H9 (cell line): Measurements from ENCODE around the gene RAB11FIP5. TPM values are rescaled to one million over a fixed set of nuclear protein-coding genes. Genes with fewer than 3 reads are reported as not detected.

Experiments used
- DNase-seq: peaks from one replicate; pipeline ENCODE4 v3.0.0-alpha.2; 2017
- H2AFZ ChIP-seq: one replicate; pipeline ENCODE4 v1.6.1; 2013; ENCODE audit warnings: mild to moderate bottlenecking, low read length, control low read depth, moderate library complexity
- H2AK5ac ChIP-seq: 2 replicates; pipeline ENCODE4 v1.6.1; 2013; ENCODE audit warnings: low read length, control low read depth, mixed read lengths; ENCODE audit not compliant: insufficient read length
- H2BK120ac ChIP-seq: one replicate; pipeline ENCODE4 v1.6.1; 2013; ENCODE audit warnings: low read depth, mild to moderate bottlenecking, low read length, control low read depth, inconsistent platforms; ENCODE audit not compliant: poor library complexity, severe bottlenecking
- H2BK12ac ChIP-seq: 2 replicates; pipeline ENCODE4 v1.6.1; 2013; ENCODE audit warnings: low read length, control low read depth, mixed read lengths, low read depth; ENCODE audit not compliant: insufficient read length
- H2BK15ac ChIP-seq: 2 replicates; pipeline ENCODE4 v1.6.1; 2013; ENCODE audit warnings: low read depth, low read length, control low read depth
- H2BK20ac ChIP-seq: one replicate; pipeline ENCODE4 v1.6.1; 2013; ENCODE audit warnings: low read depth, mild to moderate bottlenecking, low read length, control low read depth, inconsistent platforms; ENCODE audit not compliant: poor library complexity, severe bottlenecking
- H2BK5ac ChIP-seq: 2 replicates; pipeline ENCODE4 v1.6.1; 2013; ENCODE audit warnings: low read length, control low read depth, mixed read lengths; ENCODE audit not compliant: insufficient read length
- H3K14ac ChIP-seq: 2 replicates; pipeline ENCODE4 v1.6.1; 2013; ENCODE audit warnings: low read length, control low read depth; ENCODE audit not compliant: insufficient read depth
- H3K18ac ChIP-seq: 2 replicates; pipeline ENCODE4 v1.6.1; 2013; ENCODE audit warnings: low read depth, mild to moderate bottlenecking, mixed read lengths, low read length, control low read depth; ENCODE audit not compliant: insufficient read length
- H3K23ac ChIP-seq: 2 replicates; pipeline ENCODE4 v1.6.1; 2013; ENCODE audit warnings: low read length, control low read depth, mixed read lengths, low read depth; ENCODE audit not compliant: insufficient read length
- H3K23me2 ChIP-seq: 2 replicates; pipeline ENCODE4 v1.6.1; 2013; ENCODE audit warnings: low read depth, mild to moderate bottlenecking, mixed read lengths, low read length, control low read depth; ENCODE audit not compliant: insufficient read length, poor library complexity, severe bottlenecking
- H3K27ac ChIP-seq: 2 replicates; pipeline ENCODE4 v1.5.1; 2013; ENCODE audit warnings: low read length, control low read depth, mixed read lengths, low read depth; ENCODE audit not compliant: insufficient read length
- H3K27me3 ChIP-seq: 2 replicates; pipeline ENCODE4 v1.6.1; 2013; ENCODE audit warnings: low read length, control low read depth, inconsistent platforms; ENCODE audit not compliant: insufficient read depth
- H3K4ac ChIP-seq: 2 replicates; pipeline ENCODE4 v1.6.1; 2013; ENCODE audit warnings: low read depth, mild to moderate bottlenecking, control low read depth, inconsistent platforms, low read length, moderate library complexity
- H3K4me1 ChIP-seq: 2 replicates; pipeline ENCODE4 v1.6.1; 2013; ENCODE audit warnings: low read length, control low read depth, inconsistent platforms; ENCODE audit not compliant: insufficient read depth
- H3K4me2 ChIP-seq: 2 replicates; pipeline ENCODE4 v1.6.1; 2013; ENCODE audit warnings: low read length, control low read depth, mixed read lengths; ENCODE audit not compliant: insufficient read length, insufficient read depth
- H3K56ac ChIP-seq: 2 replicates; pipeline ENCODE4 v1.6.1; 2013; ENCODE audit warnings: low read depth, mild to moderate bottlenecking, mixed read lengths, low read length, control low read depth; ENCODE audit not compliant: insufficient read length
- H3K79me1 ChIP-seq: 2 replicates; pipeline ENCODE4 v1.6.1; 2013; ENCODE audit warnings: low read depth, mild to moderate bottlenecking, moderate library complexity, low read length, control low read depth, inconsistent platforms; ENCODE audit not compliant: insufficient read depth, poor library complexity, severe bottlenecking
- H3K79me2 ChIP-seq: 2 replicates; pipeline ENCODE4 v1.6.1; 2013; ENCODE audit warnings: low read length, control low read depth, inconsistent platforms; ENCODE audit not compliant: insufficient read depth
- H3K9ac ChIP-seq: 2 replicates; pipeline ENCODE4 v1.6.1; 2013; ENCODE audit warnings: low read length, control low read depth, mixed read lengths; ENCODE audit not compliant: insufficient read length; ENCODE audit errors: extremely low read depth
- H3K9me3 ChIP-seq: one replicate; pipeline ENCODE4 v1.6.1; 2013; ENCODE audit warnings: low read depth, low read length, inconsistent platforms; ENCODE audit not compliant: control insufficient read depth
- H3T11ph ChIP-seq: one replicate; pipeline ENCODE4 v1.6.1; 2013; ENCODE audit warnings: mild to moderate bottlenecking, low read length, control low read depth, inconsistent platforms
- H4K20me1 ChIP-seq: one replicate; pipeline ENCODE4 v1.6.1; 2013; ENCODE audit not compliant: control insufficient read depth, insufficient read length, insufficient read depth
- H4K5ac ChIP-seq: 2 replicates; pipeline ENCODE4 v1.6.1; 2013; ENCODE audit warnings: low read depth, mild to moderate bottlenecking, mixed read lengths, low read length, control low read depth; ENCODE audit not compliant: insufficient read length
- H4K8ac ChIP-seq: replicated peaks from 2 replicates; pipeline ENCODE4 v1.6.1; 2013; ENCODE audit warnings: low read length, control low read depth, mixed read lengths, low read depth; ENCODE audit not compliant: insufficient read length
- H4K91ac ChIP-seq: 2 replicates; pipeline ENCODE4 v1.6.1; 2013; ENCODE audit warnings: low read depth, mild to moderate bottlenecking, moderate library complexity, mixed read lengths, low read length, control low read depth; ENCODE audit not compliant: insufficient read length
- H3K27ac Mint-ChIP-seq, 3 experiments: 2 replicates in 2 of 3; 3 replicates in 1 of 3; pipeline ENCODE4 v1.8.0; 2020 to 2021; ENCODE audit warnings: mixed read lengths in 3 of 3, mild to moderate bottlenecking in 1 of 3, moderate library complexity in 1 of 3
- H3K27me3 Mint-ChIP-seq: 2 replicates; pipeline ENCODE4 v1.8.0; 2021; ENCODE audit warnings: low read depth, mild to moderate bottlenecking, moderate library complexity, mixed read lengths
- H3K36me3 Mint-ChIP-seq, 3 experiments: 2 replicates in 2 of 3; 3 replicates in 1 of 3; pipeline ENCODE4 v1.8.0; 2020 to 2021; ENCODE audit warnings: low read depth in 3 of 3, mixed read lengths in 3 of 3; ENCODE audit not compliant: insufficient read depth in 1 of 3
- H3K4me1 Mint-ChIP-seq, 2 experiments: 2 replicates each; pipeline ENCODE4 v1.8.0; 2020; ENCODE audit warnings: mixed read lengths in 2 of 2
- H3K4me3 Mint-ChIP-seq, 2 experiments: 2 replicates in 1 of 2; 3 replicates in 1 of 2; pipeline ENCODE4 v1.8.0; 2020 to 2021; ENCODE audit warnings: mild to moderate bottlenecking in 2 of 2, mixed read lengths in 2 of 2, moderate library complexity in 1 of 2
- H3K9me3 Mint-ChIP-seq, 2 experiments: 2 replicates in 1 of 2; 3 replicates in 1 of 2; pipeline ENCODE4 v1.8.0; 2020; ENCODE audit warnings: mild to moderate bottlenecking in 2 of 2, mixed read lengths in 2 of 2, moderate library complexity in 1 of 2
- WGBS: extraction: QIAGEN DNeasy Blood & Tissue Kit; methylation state at CpG from one replicate; pipeline ENCODE4 v1.1.7; 2013; ENCODE audit warnings: missing lambda C conversion rate, low lambda C conversion rate, mixed read lengths; ENCODE audit not compliant: insufficient read length; ENCODE audit errors: extremely low coverage; 5-methylcytosine and 5-hydroxymethylcytosine counted together
- total RNA-seq: library from RNA; stranded (reverse); gene quantifications from 2 replicates; pipeline ENCODE4 v1.2.1, GENCODE V29; 2021
- TF ChIP-seq, protein P1 (sequence below): fragments of 200-600 bp; sonication (generic); conservative IDR thresholded peaks from 3 replicates; pipeline ENCODE4 v1.8.0; 2021; ENCODE audit warnings: antibody characterized with exemption, mild to moderate bottlenecking

RAB11FIP5 gene
- total RNA-seq, 1 experiment from 2014 or later, result 7.1 TPM

DNA sequence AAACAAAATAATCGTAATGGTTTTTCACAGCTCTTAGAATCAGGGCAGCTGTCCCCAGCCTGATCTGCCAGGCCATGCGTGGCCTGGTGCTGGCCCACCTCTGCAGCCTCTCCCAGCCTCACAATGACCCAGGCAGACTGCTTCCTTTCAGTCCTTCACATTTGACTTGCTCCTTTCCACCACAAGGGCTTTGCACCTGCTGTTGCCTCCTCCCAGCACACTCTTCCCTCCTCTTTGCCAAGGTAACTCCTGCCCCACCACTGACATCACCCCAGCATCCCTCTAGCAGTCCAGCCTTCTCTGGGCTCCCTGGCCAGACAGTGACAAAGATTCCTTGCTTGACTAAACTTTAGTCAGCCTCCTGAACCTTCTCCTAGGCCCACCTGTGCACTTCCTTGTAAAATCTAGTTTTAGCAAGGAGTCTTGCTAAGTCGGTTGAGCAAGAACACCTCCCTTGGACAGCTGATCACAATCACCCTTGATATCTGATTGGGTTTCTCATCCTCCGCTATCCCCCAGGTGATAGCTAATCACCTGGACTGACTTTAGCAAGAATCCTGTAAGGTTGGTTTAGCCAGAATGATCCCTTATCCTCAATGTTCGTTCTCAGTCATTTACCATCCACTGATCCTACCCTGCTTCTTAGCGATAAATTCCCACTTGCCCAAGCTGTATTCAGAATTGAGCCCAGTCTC is 16.2 kb upstream of the RAB11FIP5 start:
- no peak overlapping the region for H2AK5ac ChIP-seq
- Mint-ChIP-seq H3K27ac (peak overlapping the region in 1 of 3 experiments; percentile 14; a peak in 2 of 7 replicates), H3K9me3 (peaks cover 0 to 5% of the 10 kb centered on the region in 2 experiments; a peak in 2 of 5 replicates), H3K27me3 (peaks cover 8% of the 10 kb centered on the region), H3K36me3 (no peaks in the 10 kb centered on the region; a peak in 1 of 7 replicates), H3K4me3 (no peak overlapping the region), H3K4me1 (peaks cover 0 to 2% of the 10 kb centered on the region in 2 experiments; a peak in 2 of 4 replicates)
- no peak overlapping the region for H4K5ac ChIP-seq
- no peak overlapping the region for H4K91ac ChIP-seq
- no peak overlapping the region for H2BK20ac ChIP-seq
- H3K18ac ChIP-seq, result no peak overlapping the region
- no peak overlapping the region for H2AFZ ChIP-seq
- no peak overlapping the region for H3K9ac ChIP-seq
- H3K56ac ChIP-seq, result no peak overlapping the region
- DNase-seq, result no peak
- no peaks in the 10 kb centered on the region for H3K79me1 ChIP-seq
- no peak overlapping the region for H3K23ac ChIP-seq
- H2BK5ac ChIP-seq, result no peak overlapping the region
- H4K20me1 ChIP-seq, result no peaks in the 10 kb centered on the region
- H3K4me1 ChIP-seq, result no peaks in the 10 kb centered on the region
- H3K27me3 ChIP-seq, result no peaks in the 10 kb centered on the region
- no peak overlapping the region for H3K27ac ChIP-seq
- WGBS, result no CpG with 5 or more reads among the region's 6 CpGs
- H2BK15ac ChIP-seq, result no peak overlapping the region
- no peak overlapping the region for H4K8ac ChIP-seq
- H3K9me3 ChIP-seq, result no peaks in the 10 kb centered on the region
- no peak overlapping the region for H2BK12ac ChIP-seq
- H2BK120ac ChIP-seq, result no peak overlapping the region
- TF ChIP-seq, protein P1, sequence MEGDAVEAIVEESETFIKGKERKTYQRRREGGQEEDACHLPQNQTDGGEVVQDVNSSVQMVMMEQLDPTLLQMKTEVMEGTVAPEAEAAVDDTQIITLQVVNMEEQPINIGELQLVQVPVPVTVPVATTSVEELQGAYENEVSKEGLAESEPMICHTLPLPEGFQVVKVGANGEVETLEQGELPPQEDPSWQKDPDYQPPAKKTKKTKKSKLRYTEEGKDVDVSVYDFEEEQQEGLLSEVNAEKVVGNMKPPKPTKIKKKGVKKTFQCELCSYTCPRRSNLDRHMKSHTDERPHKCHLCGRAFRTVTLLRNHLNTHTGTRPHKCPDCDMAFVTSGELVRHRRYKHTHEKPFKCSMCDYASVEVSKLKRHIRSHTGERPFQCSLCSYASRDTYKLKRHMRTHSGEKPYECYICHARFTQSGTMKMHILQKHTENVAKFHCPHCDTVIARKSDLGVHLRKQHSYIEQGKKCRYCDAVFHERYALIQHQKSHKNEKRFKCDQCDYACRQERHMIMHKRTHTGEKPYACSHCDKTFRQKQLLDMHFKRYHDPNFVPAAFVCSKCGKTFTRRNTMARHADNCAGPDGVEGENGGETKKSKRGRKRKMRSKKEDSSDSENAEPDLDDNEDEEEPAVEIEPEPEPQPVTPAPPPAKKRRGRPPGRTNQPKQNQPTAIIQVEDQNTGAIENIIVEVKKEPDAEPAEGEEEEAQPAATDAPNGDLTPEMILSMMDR, result no peak
- no peaks in the 10 kb centered on the region for H3K23me2 ChIP-seq
- no peak overlapping the region for H3K14ac ChIP-seq
- H3K4ac ChIP-seq, result no peak overlapping the region
- H3K79me2 ChIP-seq, result no peaks in the 10 kb centered on the region
- H3K4me2 ChIP-seq, result no peak overlapping the region
- H3T11ph ChIP-seq, result no peak overlapping the region
